ENCODE measurements around the gene LRRC47.
"Not testable (repeated sequence)": the region's sequence is repeated elsewhere in the genome, so short reads cannot be mapped to it uniquely, and the experiment has no call there.

The LRRC47 gene

DNA sequence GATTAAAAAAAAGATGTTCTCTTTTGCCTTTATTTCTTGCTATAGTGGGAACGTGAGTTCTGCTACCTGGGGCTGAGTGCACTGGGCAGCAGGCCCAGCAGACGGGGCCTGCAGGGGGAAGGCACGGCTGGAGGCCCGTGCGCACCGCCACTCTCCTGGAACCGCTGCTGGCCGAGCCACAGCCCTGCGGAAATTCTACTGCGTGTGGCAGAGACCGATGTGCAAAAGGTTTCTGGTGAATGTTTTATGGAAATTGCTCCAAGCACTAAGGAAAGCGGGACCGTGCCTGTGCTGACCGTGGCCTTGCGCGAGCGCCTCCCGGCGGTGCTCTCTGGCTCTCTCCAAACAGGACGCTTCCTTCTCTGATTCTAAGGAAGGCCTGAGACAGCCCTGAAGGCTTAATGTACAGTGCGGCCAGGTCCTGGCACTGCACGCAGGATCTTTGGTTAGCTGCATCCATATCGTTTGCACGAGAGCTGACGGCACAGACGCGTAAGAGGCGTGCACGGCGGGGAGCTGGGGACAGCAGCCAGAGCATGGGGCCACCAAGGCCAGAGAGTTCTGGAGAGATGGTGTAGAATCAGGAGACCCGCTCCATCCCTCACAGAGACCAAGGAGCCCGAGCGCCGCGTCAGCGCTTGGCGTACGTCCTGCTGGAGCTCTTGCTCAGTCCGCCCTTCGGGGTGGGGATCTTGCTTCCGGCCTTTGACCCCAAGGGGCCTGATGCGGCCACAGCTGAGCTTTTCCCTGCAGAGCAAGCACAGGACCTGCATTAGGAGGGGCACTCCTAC lies 18.7 kb upstream of the LRRC47 start:
- no peak overlapping the region for H3K27ac ChIP-seq (ENCODE audit: low read depth, low read length)
- H3K9me3 ChIP-seq (ENCODE audit: insufficient read depth, low read depth, low read length): no peaks in the 10 kb centered on the region
- no peak overlapping the region for H3K4me3 ChIP-seq (ENCODE audit: low read length)
- peaks cover 9% of the 10 kb centered on the region; the same call in 1 of the 2 replicates for H3K4me1 ChIP-seq (ENCODE audit: insufficient read depth, low read length)
- H3K36me3 ChIP-seq (ENCODE audit: insufficient read depth, low read length): peaks cover 5% of the 10 kb centered on the region; the same call in 1 of the 2 replicates
- no peak overlapping the region for H3K9ac ChIP-seq (ENCODE audit: low read depth, low read length)
- WGBS: 93% methylated on average over 42 of the region's 42 CpGs
- H3K27me3 ChIP-seq (ENCODE audit: insufficient read depth, low read length): no peaks in the 10 kb centered on the region

DNA sequence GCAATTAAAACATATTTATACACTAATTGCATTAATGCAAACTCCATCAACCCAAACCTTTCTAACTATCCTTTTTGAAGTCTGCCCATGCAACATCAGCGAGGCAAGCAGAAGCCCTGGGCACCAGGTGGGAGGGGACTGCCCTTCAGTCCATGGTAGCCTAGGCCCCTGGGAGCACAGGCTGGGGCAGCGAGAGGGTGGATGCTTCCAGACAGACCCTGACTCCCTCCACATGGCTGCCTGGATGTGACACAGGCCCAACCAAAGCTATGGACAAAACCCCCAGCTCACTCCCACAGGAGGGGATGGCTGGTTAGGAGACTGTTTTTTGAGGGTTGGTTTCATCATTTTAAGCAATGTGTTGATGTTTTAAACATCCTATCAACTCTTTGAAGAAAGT lies 17.8 kb upstream of the LRRC47 start:
- H3K4me1 ChIP-seq (ENCODE audit: insufficient read depth, low read length): peaks cover 9% of the 10 kb centered on the region; the same call in 1 of the 2 replicates
- H3K9me3 ChIP-seq (ENCODE audit: insufficient read depth, low read depth, low read length): no peaks in the 10 kb centered on the region
- WGBS: 96% methylated on average over 2 of the region's 2 CpGs
- no peaks in the 10 kb centered on the region for H3K27me3 ChIP-seq (ENCODE audit: insufficient read depth, low read length)
- peaks cover 3% of the 10 kb centered on the region; the same call in 1 of the 2 replicates for H3K36me3 ChIP-seq (ENCODE audit: insufficient read depth, low read length)
- no peak overlapping the region for H3K27ac ChIP-seq (ENCODE audit: low read depth, low read length)
- H3K9ac ChIP-seq (ENCODE audit: low read depth, low read length): no peak overlapping the region
- no peak overlapping the region for H3K4me3 ChIP-seq (ENCODE audit: low read length)

DNA sequence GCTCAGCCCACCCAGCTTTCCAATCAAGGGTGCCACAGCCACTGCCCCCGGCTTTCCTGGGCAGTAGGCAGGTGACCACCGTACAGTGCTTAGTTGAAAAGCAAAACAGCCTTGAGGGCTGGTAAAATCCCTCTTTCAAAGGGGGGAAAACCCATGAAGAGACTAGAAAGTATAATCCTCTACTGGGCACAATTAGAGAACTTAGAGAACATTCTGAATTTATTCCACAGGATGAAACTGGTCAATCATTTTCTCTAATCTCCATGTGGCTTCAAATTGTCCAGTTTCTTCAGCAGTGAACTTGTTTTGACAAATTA lies 15.3 kb upstream of the LRRC47 start:
- H3K9ac ChIP-seq (ENCODE audit: low read depth, low read length): no peak overlapping the region

DNA sequence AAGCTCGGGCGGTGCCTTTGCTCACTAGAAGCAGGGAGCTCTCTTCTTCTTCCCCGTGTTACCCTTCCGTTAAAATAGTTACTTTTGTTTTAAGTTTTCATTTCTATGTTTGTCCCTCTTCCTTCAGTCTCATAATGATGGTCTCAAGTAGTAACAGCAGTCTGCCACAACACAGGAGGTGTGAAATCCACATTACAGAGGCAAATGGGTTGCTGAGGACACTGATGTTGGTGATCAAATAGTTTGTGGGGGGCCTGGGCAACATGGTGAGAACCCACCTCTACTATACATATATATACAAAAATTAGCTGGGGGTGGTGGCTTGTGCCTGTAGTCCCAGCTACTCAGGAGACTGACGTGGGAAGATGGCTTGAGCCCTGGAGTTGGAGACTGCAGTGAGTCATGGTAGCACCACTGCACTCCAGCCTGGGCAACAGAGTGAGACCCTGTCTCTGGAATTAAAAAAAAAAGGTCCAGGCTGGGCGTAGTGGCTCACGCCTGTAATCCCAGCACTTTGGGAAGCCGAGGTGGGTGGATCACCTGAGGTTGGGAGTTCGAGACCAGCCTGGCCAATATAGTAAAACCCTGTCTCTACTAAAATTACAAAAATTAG lies 14.0 kb upstream of the LRRC47 start:
- WGBS: 91% methylated on average over 9 of the region's 9 CpGs
- H3K9me3 ChIP-seq (ENCODE audit: insufficient read depth, low read depth, low read length): peaks cover 15% of the 10 kb centered on the region
- not testable (repeated sequence) for H3K9ac ChIP-seq (ENCODE audit: low read depth, low read length); H3K4me3 ChIP-seq (ENCODE audit: low read length); H3K27ac ChIP-seq (ENCODE audit: low read depth, low read length); H3K27me3 ChIP-seq (ENCODE audit: insufficient read depth, low read length); H3K36me3 ChIP-seq (ENCODE audit: insufficient read depth, low read length); H3K4me1 ChIP-seq (ENCODE audit: insufficient read depth, low read length)

More for the DNA sequence above, 15.3 kb upstream of the LRRC47 start:
- Histone ChIP-seq H3K27ac (ENCODE audit: low read depth, low read length) (no peak overlapping the region), H3K27me3 (ENCODE audit: insufficient read depth, low read length) (no peaks in the 10 kb centered on the region), H3K36me3 (ENCODE audit: insufficient read depth, low read length) (peaks cover 3% of the 10 kb centered on the region; the same call in 1 of the 2 replicates), H3K4me3 (ENCODE audit: low read length) (no peak overlapping the region), H3K9me3 (ENCODE audit: insufficient read depth, low read depth, low read length) (peaks cover 15% of the 10 kb centered on the region), H3K4me1 (ENCODE audit: insufficient read depth, low read length) (peaks cover 9% of the 10 kb centered on the region; the same call in 1 of the 2 replicates)
- 59% methylated on average over 2 of the region's 2 CpGs for WGBS

DNA sequence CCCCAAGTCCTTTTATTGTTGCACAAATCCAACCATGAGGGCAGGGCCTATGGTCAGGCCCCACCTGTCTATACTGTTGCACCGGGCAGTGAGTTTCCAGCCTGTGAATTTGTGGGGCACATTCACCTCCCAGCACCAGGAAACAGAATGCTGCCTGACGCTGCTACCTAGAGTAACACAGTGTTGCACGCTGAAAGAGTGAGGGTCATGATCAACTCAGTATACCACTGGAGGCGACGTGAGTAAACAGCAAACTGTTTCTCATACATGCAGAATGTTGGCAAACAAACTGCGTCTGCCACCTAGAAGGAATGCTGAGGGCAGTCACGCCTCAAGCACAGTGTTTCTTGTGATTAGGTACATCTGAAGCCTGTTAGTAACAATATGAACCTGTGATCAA lies 13.4 kb upstream of the LRRC47 start:
- 85% methylated on average over 7 of the region's 7 CpGs for WGBS

DNA sequence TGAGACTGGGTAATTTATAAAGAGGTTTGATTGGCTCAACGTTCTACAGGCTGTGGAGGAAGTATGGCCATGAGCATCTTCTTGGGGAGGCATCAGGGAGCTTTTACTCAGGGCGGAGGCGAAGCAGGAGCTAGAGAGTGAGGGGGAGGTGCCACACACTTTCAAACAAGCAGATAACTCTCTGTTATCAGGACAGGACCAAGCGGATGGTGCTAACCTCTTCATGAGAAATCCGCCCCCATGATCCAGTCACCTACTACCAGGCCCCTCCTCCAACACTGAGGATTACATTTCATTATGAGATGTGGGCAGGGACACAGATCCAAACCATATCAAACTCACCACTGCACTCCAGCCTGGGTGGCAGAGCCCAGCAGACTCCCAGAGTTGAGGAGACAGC lies 11.5 kb upstream of the LRRC47 start:
- 77% methylated on average over 4 of the region's 5 CpGs for WGBS
- H3K4me1 ChIP-seq (ENCODE audit: insufficient read depth, low read length): peaks cover 9% of the 10 kb centered on the region; the same call in 1 of the 2 replicates
- H3K36me3 ChIP-seq (ENCODE audit: insufficient read depth, low read length): no peaks in the 10 kb centered on the region
- H3K9me3 ChIP-seq (ENCODE audit: insufficient read depth, low read depth, low read length): peaks cover 15% of the 10 kb centered on the region
- H3K4me3 ChIP-seq (ENCODE audit: low read length): no peak overlapping the region
- H3K9ac ChIP-seq (ENCODE audit: low read depth, low read length): no peak overlapping the region
- H3K27ac ChIP-seq (ENCODE audit: low read depth, low read length): no peak overlapping the region
- H3K27me3 ChIP-seq (ENCODE audit: insufficient read depth, low read length): no peaks in the 10 kb centered on the region

More for the DNA sequence above, 13.4 kb upstream of the LRRC47 start:
- no peaks in the 10 kb centered on the region for H3K27me3 ChIP-seq (ENCODE audit: insufficient read depth, low read length)
- peaks cover 9% of the 10 kb centered on the region; the same call in 1 of the 2 replicates for H3K4me1 ChIP-seq (ENCODE audit: insufficient read depth, low read length)
- peaks cover 15% of the 10 kb centered on the region for H3K9me3 ChIP-seq (ENCODE audit: insufficient read depth, low read depth, low read length)
- no peak overlapping the region for H3K27ac ChIP-seq (ENCODE audit: low read depth, low read length)
- H3K36me3 ChIP-seq (ENCODE audit: insufficient read depth, low read length): no peaks in the 10 kb centered on the region
- no peak overlapping the region for H3K4me3 ChIP-seq (ENCODE audit: low read length)
- no peak overlapping the region for H3K9ac ChIP-seq (ENCODE audit: low read depth, low read length)

DNA sequence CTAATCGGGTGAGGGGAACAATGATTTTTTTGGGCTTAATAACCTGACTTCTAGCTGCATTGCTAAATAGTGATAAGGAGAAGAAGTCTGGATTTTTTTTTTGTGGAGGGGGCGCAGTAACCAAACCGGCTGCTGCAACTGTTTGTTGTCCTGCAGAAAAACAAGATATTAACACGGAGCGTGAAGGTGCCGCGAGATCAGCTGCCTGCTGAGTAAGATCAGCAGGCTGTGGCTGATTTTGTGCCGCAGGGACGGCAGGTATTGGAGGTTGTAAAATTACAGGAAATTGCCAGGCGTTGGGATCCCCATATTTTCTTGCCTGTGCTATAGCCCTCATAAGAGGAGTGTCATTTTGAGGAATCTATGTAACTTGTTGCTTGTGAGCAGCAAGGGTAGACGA lies 8.7 kb upstream of the LRRC47 start:
- Histone ChIP-seq H3K9ac (ENCODE audit: low read depth, low read length) (no peak overlapping the region), H3K36me3 (ENCODE audit: insufficient read depth, low read length) (no peaks in the 10 kb centered on the region), H3K27ac (ENCODE audit: low read depth, low read length) (no peak overlapping the region), H3K9me3 (ENCODE audit: insufficient read depth, low read depth, low read length) (peaks cover 15% of the 10 kb centered on the region), H3K4me1 (ENCODE audit: insufficient read depth, low read length) (no peaks in the 10 kb centered on the region), H3K27me3 (ENCODE audit: insufficient read depth, low read length) (no peaks in the 10 kb centered on the region), H3K4me3 (ENCODE audit: low read length) (no peak overlapping the region)
- WGBS: 91% methylated on average over 11 of the region's 11 CpGs

DNA sequence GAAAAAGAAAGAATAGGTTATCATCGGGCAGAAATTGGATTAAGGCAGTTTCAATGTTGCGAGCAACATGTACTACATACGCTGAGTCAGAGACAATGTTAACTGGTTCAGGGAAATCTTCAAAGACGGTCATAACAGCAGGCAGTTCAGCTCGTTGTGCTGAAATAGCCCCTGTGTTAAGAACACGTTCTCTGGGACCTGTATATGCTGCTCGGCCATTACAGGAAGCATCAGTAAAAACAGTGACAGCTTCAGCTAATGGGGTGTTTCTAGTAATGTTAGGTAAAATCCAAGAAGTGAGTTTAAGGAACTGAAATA lies 8.3 kb upstream of the LRRC47 start:
- 94% methylated on average over 7 of the region's 7 CpGs for WGBS
- H3K9ac ChIP-seq (ENCODE audit: low read depth, low read length): not testable (repeated sequence)

DNA sequence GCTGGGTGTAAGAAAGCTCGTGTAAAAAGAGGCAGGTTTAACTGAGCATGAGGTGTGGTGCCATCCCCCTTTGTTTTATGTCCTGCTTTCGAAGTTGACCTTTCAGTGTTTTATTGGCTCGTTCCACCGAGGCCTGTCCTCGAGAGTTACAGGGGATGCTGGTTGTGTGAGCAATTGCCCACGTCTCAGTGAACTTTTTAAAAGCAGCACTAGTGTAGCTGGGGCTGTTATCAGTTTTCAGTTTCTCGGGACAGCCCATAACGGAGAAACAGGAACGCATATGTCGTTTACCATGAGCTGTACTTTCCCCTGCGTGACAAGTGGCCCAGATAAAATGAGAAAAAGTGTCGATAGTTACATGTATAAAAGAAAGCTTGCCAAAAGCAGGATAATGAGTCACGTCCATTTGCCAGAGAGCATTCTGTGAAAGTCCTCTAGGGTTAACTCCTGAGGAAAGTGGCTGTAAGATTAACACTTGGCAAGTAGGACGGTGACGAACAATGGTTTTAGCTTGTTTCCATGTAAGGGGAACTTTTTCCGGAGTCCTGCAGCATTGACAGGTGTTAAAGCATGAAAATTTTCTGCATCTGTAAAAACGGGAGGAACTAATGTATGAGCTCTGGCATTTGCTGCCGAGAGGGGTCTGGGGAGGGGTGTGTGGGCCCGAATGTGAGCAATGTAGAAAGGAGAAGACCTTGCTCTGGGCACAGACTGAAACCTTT lies 7.8 kb upstream of the LRRC47 start:
- Histone ChIP-seq H3K27ac (ENCODE audit: low read depth, low read length) (no peak overlapping the region), H3K4me1 (ENCODE audit: insufficient read depth, low read length) (no peaks in the 10 kb centered on the region), H3K36me3 (ENCODE audit: insufficient read depth, low read length) (no peaks in the 10 kb centered on the region), H3K27me3 (ENCODE audit: insufficient read depth, low read length) (no peaks in the 10 kb centered on the region), H3K4me3 (ENCODE audit: low read length) (no peak overlapping the region), H3K9ac (ENCODE audit: low read depth, low read length) (no peak overlapping the region), H3K9me3 (ENCODE audit: insufficient read depth, low read depth, low read length) (peaks cover 15% of the 10 kb centered on the region)
- 87% methylated on average over 19 of the region's 19 CpGs for WGBS

More for the DNA sequence above, 8.3 kb upstream of the LRRC47 start:
- H3K27ac ChIP-seq (ENCODE audit: low read depth, low read length); H3K4me3 ChIP-seq (ENCODE audit: low read length); H3K4me1 ChIP-seq (ENCODE audit: insufficient read depth, low read length); H3K36me3 ChIP-seq (ENCODE audit: insufficient read depth, low read length); H3K27me3 ChIP-seq (ENCODE audit: insufficient read depth, low read length): not testable (repeated sequence)
- H3K9me3 ChIP-seq (ENCODE audit: insufficient read depth, low read depth, low read length): peaks cover 15% of the 10 kb centered on the region

DNA sequence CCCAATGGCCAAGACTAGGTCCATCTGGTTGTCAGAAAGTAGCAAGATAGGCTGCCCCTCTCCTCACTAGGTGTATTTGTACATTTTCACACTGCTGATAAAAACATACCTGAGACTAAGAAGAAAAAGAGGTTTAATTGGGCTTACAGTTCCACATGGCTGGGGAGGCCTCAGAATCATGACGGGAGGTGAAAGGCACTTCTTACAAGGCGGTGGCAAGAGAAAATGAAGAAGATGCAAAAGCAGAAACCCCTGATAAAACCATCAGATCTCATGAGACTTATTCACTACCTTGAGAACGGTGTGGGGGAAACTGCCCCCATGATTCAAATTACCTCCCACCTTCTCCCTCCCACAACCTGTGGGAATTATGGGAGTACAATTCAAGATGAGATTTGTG lies 4.5 kb upstream of the LRRC47 start:
- H3K36me3 ChIP-seq (ENCODE audit: insufficient read depth, low read length); H3K9me3 ChIP-seq (ENCODE audit: insufficient read depth, low read depth, low read length); H3K27me3 ChIP-seq (ENCODE audit: insufficient read depth, low read length); H3K4me1 ChIP-seq (ENCODE audit: insufficient read depth, low read length); H3K4me3 ChIP-seq (ENCODE audit: low read length); H3K27ac ChIP-seq (ENCODE audit: low read depth, low read length); H3K9ac ChIP-seq (ENCODE audit: low read depth, low read length): not testable (repeated sequence)
- WGBS: 92% methylated on average over 3 of the region's 3 CpGs

DNA sequence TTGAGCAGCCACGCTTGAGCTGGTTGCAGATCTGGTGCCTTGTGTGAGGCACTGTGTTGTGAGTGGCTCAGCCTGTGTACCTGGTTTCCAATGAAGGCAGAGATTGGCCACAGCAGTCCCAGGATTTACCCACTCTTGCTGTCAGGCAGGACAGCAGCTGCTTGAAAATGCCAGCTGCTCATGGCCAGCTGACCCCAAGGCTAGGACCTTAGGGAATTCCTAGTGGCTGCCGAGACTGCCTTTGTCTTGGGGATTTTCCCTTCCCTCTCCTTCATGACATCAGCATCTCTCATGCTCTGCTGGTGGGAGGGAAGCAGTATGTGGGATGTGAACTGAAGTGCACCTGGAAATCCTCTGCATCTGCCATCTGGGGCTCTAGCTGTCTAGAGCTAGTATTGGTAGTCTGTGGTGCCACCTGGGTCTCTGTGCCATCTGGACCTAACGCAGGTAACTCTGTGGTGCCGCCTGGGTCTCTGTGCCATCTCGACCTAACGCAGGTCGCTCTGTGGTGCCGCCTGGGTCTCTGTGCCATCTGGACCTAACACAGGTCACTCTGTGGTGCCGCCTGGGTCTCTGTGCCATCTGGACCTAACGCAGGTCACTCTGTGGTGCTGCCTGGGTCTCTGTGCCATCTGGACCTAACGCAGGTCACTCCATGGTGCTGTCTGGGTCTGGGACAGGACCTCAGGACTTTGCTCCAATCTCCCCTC lies 3.8 kb upstream of the LRRC47 start:
- Histone ChIP-seq H3K27ac (ENCODE audit: low read depth, low read length) (no peak overlapping the region), H3K27me3 (ENCODE audit: insufficient read depth, low read length) (no peaks in the 10 kb centered on the region), H3K9ac (ENCODE audit: low read depth, low read length) (no peak overlapping the region), H3K9me3 (ENCODE audit: insufficient read depth, low read depth, low read length) (no peaks in the 10 kb centered on the region), H3K4me1 (ENCODE audit: insufficient read depth, low read length) (peaks cover 4% of the 10 kb centered on the region; the same call in 1 of the 2 replicates), H3K4me3 (ENCODE audit: low read length) (no peak overlapping the region), H3K36me3 (ENCODE audit: insufficient read depth, low read length) (no peaks in the 10 kb centered on the region)
- 88% methylated on average over 11 of the region's 11 CpGs for WGBS
